Gastrocnemius medialis (tissue), 4 donors: Measurements from ENCODE around the gene TP53I13.

Experiments
- CTCF ChIP-seq, 5 experiments: fragments of 450-650 bp in 3 of 5; fragments of 200-600 bp in 2 of 5; sonication (generic) in 2 of 5; IDR thresholded peaks in 4 of 5; conservative IDR thresholded peaks in 1 of 5; 1 replicate in 4 of 5; 2 replicates in 1 of 5; pipeline ENCODE4 v1.5.1; 2016 to 2019; ENCODE audit warnings: antibody characterized with exemption in 5 of 5, mild to moderate bottlenecking in 3 of 5, moderate library complexity in 3 of 5
- POLR2A ChIP-seq, 2 donors: fragments of 450-650 bp; IDR thresholded peaks; one replicate each; pipeline ENCODE4 v1.6.1; 2017; ENCODE audit warnings: antibody characterized with exemption in 2 of 2, mild to moderate bottlenecking in 2 of 2, moderate library complexity in 2 of 2

DNA sequence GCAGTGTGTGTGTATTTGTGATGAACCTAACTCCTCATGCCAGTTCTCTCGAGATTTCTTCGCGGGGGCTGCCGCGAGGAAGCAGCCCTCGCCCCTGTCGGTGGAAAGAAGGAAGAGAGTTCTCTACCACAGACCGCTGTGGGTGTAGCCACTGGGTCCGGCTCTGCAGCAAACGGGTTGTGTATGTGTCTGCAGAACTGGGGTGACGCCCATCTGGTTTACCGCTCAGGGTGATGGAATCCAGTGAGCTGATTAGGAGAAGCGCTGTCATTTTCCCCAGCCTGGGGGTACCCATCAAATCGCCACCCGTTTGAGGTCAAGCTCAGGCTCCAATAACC lies 46.5 kb downstream of the TP53I13 start:
- TF ChIP-seq POLR2A (IDR thresholded peaks at IDR 0.05) (no peak), CTCF (IDR thresholded peaks at IDR 0.05 in 4 of 5, conservative IDR thresholded peaks at IDR 0.05 in 1 of 5) (no peak)
